ENCODE measurements around the gene LSAMP. TPM values are rescaled to one million over a fixed set of nuclear protein-coding genes. Genes with fewer than 3 reads are reported as not detected.

The LSAMP gene
- total RNA-seq, 1 experiment from 2014 or later, result not detected

DNA sequence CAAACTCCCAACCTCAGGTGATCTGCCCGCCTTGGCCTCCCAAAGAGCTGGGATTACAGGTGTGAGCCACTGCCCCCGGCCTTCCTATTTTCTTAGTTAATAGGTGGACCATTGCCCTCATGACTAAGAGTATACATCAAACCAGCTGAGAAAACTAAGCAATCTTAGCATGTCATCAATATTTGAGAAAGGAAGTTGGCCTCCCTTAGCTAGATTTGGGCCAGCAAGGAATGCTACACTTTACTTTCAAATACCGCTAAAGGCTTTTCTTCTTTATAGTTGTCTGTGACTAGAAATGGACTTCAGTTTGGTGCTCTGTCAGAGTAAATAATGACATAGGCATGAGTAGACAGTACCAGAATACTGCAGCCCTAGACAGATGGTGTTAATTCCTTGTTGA, 622.7 kb downstream of the LSAMP start:
- TF ChIP-seq, protein P1, sequence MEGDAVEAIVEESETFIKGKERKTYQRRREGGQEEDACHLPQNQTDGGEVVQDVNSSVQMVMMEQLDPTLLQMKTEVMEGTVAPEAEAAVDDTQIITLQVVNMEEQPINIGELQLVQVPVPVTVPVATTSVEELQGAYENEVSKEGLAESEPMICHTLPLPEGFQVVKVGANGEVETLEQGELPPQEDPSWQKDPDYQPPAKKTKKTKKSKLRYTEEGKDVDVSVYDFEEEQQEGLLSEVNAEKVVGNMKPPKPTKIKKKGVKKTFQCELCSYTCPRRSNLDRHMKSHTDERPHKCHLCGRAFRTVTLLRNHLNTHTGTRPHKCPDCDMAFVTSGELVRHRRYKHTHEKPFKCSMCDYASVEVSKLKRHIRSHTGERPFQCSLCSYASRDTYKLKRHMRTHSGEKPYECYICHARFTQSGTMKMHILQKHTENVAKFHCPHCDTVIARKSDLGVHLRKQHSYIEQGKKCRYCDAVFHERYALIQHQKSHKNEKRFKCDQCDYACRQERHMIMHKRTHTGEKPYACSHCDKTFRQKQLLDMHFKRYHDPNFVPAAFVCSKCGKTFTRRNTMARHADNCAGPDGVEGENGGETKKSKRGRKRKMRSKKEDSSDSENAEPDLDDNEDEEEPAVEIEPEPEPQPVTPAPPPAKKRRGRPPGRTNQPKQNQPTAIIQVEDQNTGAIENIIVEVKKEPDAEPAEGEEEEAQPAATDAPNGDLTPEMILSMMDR (IDR thresholded peaks at IDR 0.05; ENCODE audit: insufficient read depth in 1 of 2, low read depth in 1 of 2, low read length in 1 of 2, severe bottlenecking in 1 of 2, unreplicated experiment in 1 of 2), result no peak
- no TSS peak for BruUV-seq (replicated peaks)
- Mint-ChIP-seq H3K4me1 (ENCODE audit: low read depth, unreplicated experiment) (no peaks in the 10 kb centered on the region), H3K27ac (ENCODE audit: unreplicated experiment) (no peak overlapping the region), H3K36me3 (ENCODE audit: insufficient read depth, unreplicated experiment) (no peaks in the 10 kb centered on the region), H3K4me3 (ENCODE audit: unreplicated experiment) (no peak overlapping the region), H3K9me3 (ENCODE audit: unreplicated experiment) (no peaks in the 10 kb centered on the region), H3K27me3 (ENCODE audit: insufficient read depth, unreplicated experiment) (no peaks in the 10 kb centered on the region)
- no peaks in the 10 kb centered on the region for H3K4me1 ChIP-seq
- POLR2A ChIA-PET, result no interaction called here
- CTCF ChIA-PET, result no interaction called here
- no peaks in the 10 kb centered on the region for H3K36me3 ChIP-seq (ENCODE audit: control insufficient read depth, insufficient read depth, low read length)
- H3K27me3 ChIP-seq (replicated peaks; ENCODE audit: control insufficient read depth, insufficient read depth, low read length), result no peaks in the 10 kb centered on the region
- no peaks in the 10 kb centered on the region for H3K9me3 ChIP-seq
- H3K4me3 ChIP-seq (ENCODE audit: low read depth, low read length), result no peak overlapping the region
- intact Hi-C loops (cut with micrococcal nuclease; ENCODE audit: unreplicated experiment), result loop anchor here (10.0 kb wide), 1 partner anchor 92 kb away; no protein-coding TSS in a partner anchor
- peak in 1 of 2 experiments; percentile 15 for DNase-seq

DNA sequence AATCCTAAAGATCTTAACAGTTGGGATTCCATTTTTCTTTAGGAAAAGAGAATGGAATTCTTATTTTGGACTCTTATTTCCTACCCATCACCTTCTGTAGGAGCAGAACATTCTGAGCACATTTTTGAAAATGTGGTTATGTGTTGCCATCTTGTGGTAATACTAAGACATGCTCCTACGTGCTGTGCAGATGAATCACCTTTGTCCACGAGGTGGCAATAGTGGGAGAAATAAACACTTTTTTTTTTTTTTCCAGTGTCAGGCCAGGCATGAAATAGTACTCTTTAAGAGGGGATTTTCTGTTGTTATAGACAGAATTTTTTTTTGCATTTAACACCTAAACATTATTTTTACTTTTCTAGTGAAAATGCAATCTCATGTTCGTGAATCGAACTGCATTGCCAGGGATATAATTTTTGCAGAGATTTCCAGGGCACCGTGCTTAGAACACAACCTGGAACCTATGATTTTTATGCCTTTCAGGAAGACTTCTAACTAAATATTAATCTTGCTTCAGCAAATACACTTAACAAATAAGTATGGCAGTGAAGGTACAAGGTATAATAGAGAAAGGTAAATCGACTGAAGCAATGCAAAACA, 625.4 kb downstream of the LSAMP start:
- intact Hi-C loops (cut with micrococcal nuclease; ENCODE audit: unreplicated experiment), result loop anchor here (10.0 kb wide), 2 partner anchors 95 to 995 kb away; no protein-coding TSS in a partner anchor
- Histone ChIP-seq H3K27me3 (replicated peaks; ENCODE audit: control insufficient read depth, insufficient read depth, low read length) (no peaks in the 10 kb centered on the region), H3K9me3 (no peaks in the 10 kb centered on the region), H3K36me3 (ENCODE audit: control insufficient read depth, insufficient read depth, low read length) (no peaks in the 10 kb centered on the region), H3K4me3 (ENCODE audit: low read depth, low read length) (no peak overlapping the region), H3K4me1 (no peaks in the 10 kb centered on the region)
- BruUV-seq (replicated peaks), result no TSS peak
- TF ChIP-seq, protein P1 (IDR thresholded peaks at IDR 0.05; ENCODE audit: insufficient read depth in 1 of 2, low read depth in 1 of 2, low read length in 1 of 2, severe bottlenecking in 1 of 2, unreplicated experiment in 1 of 2), result peak; percentile 93 to 97
- Mint-ChIP-seq H3K27ac (ENCODE audit: unreplicated experiment) (no peak overlapping the region), H3K36me3 (ENCODE audit: insufficient read depth, unreplicated experiment) (no peaks in the 10 kb centered on the region), H3K4me1 (ENCODE audit: low read depth, unreplicated experiment) (no peaks in the 10 kb centered on the region), H3K27me3 (ENCODE audit: insufficient read depth, unreplicated experiment) (no peaks in the 10 kb centered on the region), H3K9me3 (ENCODE audit: unreplicated experiment) (no peaks in the 10 kb centered on the region), H3K4me3 (ENCODE audit: unreplicated experiment) (no peak overlapping the region)
- DNase-seq, result peak; percentile 59 to 70
- ChIA-PET POLR2A (no interaction called here), CTCF (no interaction called here)

DNA sequence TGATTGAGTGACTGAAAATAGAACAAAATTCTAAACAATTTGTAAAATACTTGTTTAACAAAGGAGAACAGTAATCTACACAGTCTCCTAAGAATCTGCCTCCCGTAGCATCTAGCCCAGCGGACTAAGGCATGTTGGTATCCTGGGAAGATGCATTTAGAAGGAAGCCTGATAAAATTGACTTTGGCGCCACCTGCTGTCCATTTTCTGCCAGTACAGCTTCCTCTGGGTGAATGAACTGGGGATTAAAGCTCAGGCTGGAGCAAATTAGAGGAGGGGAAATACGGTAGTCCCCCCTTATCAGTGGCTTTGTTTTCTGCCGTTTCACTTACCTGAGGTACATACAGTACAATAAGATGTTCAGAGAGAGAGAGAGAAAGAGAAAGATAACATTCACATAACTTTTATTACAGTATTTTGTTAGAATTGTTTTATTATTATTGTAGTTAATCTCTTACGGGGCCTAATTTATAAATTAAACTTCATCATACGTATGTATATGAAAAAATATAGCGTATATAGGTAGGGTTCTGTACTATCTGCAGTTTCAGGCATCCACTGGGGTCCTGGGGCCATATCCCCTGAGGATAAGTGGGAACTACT, 630.4 kb downstream of the LSAMP start:
- ChIA-PET POLR2A (no interaction called here), CTCF (interaction anchor here (0.6 to 1.0 kb wide), 7 partner anchors 14 to 604 kb away, joined by 3 to 14 read pairs (median 4); no protein-coding TSS in a partner anchor)
- TF ChIP-seq, protein P1 (IDR thresholded peaks at IDR 0.05; ENCODE audit: insufficient read depth in 1 of 2, low read depth in 1 of 2, low read length in 1 of 2, severe bottlenecking in 1 of 2, unreplicated experiment in 1 of 2), result peak; percentile 82 to 83
- Histone ChIP-seq H3K9me3 (no peaks in the 10 kb centered on the region), H3K4me3 (ENCODE audit: low read depth, low read length) (no peak overlapping the region), H3K27me3 (replicated peaks; ENCODE audit: control insufficient read depth, insufficient read depth, low read length) (no peaks in the 10 kb centered on the region), H3K36me3 (ENCODE audit: control insufficient read depth, insufficient read depth, low read length) (no peaks in the 10 kb centered on the region), H3K4me1 (no peaks in the 10 kb centered on the region)
- Mint-ChIP-seq H3K9me3 (ENCODE audit: unreplicated experiment) (no peaks in the 10 kb centered on the region), H3K36me3 (ENCODE audit: insufficient read depth, unreplicated experiment) (no peaks in the 10 kb centered on the region), H3K27me3 (ENCODE audit: insufficient read depth, unreplicated experiment) (peaks cover 7% of the 10 kb centered on the region), H3K27ac (ENCODE audit: unreplicated experiment) (no peak overlapping the region), H3K4me3 (ENCODE audit: unreplicated experiment) (no peak overlapping the region), H3K4me1 (ENCODE audit: low read depth, unreplicated experiment) (no peaks in the 10 kb centered on the region)
- intact Hi-C loops (cut with micrococcal nuclease; ENCODE audit: unreplicated experiment), result loop anchor here (1.0 to 10.0 kb wide), 5 partner anchors 31 to 990 kb away; no protein-coding TSS in a partner anchor
- BruUV-seq (replicated peaks), result no TSS peak
- DNase-seq, result peak; percentile 63 to 74

Measured in Caco-2 (cell line).